ENCODE measurements around the gene RBM33. TPM values are rescaled to one million over a fixed set of nuclear protein-coding genes. Genes with fewer than 3 reads are reported as not detected.

Gene RBM33
- total and polyA plus RNA-seq, 2 of the 8 experiments (the other 6 are each of a cell fraction or from before 2014, with no cell fraction given), result 16.5 to 64.6 TPM

- Histone ChIP-seq H2BK12ac (ENCODE audit: low read depth, low read length) (peak overlapping the region; percentile 19; the same call in 1 of the 2 replicates), H3K14ac (ENCODE audit: insufficient read length) (no peak overlapping the region), H4K91ac (replicated peaks; ENCODE audit: insufficient read length, low read length) (no peak overlapping the region), H3K79me1 (ENCODE audit: low read depth, low read length) (no peaks in the 10 kb centered on the region), H3K9me3 (ENCODE audit: insufficient read depth in 2 of 2, low read depth in 1 of 2, low read length in 1 of 2) (peaks cover 0 to 6% of the 10 kb centered on the region in 2 experiments; a peak in 1 of 4 replicates), H3K4me2 (ENCODE audit: insufficient read depth in 1 of 2, low read depth in 2 of 2, low read length in 2 of 2) (peak overlapping the region; percentile 13 to 54; a peak in 2 of 4 replicates), H2BK5ac (ENCODE audit: low read depth, low read length) (no peak overlapping the region), H2BK120ac (replicated peaks; ENCODE audit: low read depth, low read length) (no peak overlapping the region), H4K5ac (ENCODE audit: insufficient read length, low read depth, low read length) (no peak overlapping the region), H2AK5ac (ENCODE audit: low read depth, low read length) (no peak overlapping the region), H2AFZ (ENCODE audit: low read length) (no peak overlapping the region), H3K79me2 (ENCODE audit: control insufficient read depth in 1 of 2, insufficient read depth in 2 of 2, low read length in 2 of 2) (no peaks in the 10 kb centered on the region), H3K9ac (replicated peaks in 1 of 4; ENCODE audit: extremely low read depth in 1 of 4, low read depth in 3 of 4, low read length in 3 of 4) (no peak overlapping the region), H3K36me3 (ENCODE audit: control insufficient read depth in 2 of 4, insufficient read depth in 4 of 4, low read length in 3 of 4) (0 out of 8 replicates have a peak, but pooled peaks cover 0 to 3% (median 0%) of the 10 kb centered on the region in 4 experiments), H3K4me3 (ENCODE audit: extremely low read depth in 1 of 4, insufficient read depth in 2 of 4, low read depth in 3 of 4, low read length in 4 of 4) (peak overlapping the region in 1 of 4 experiments; percentile 24; a peak in 1 of 8 replicates), H3K4ac (replicated peaks; ENCODE audit: insufficient read length, low read depth, low read length) (no peak overlapping the region), H3K23me2 (ENCODE audit: low read depth, low read length) (peaks cover 2% of the 10 kb centered on the region; the same call in 1 of the 2 replicates), H3K18ac (ENCODE audit: extremely low read depth, low read length) (no peak overlapping the region; the same call in 1 of the 2 replicates), H3K23ac (ENCODE audit: insufficient read length) (no peak overlapping the region), H4K20me1 (replicated peaks in 1 of 2; ENCODE audit: control insufficient read depth in 1 of 2, insufficient read depth in 2 of 2, low read length in 2 of 2) (peaks cover 10 to 25% of the 10 kb centered on the region in 2 experiments), H3K4me1 (replicated peaks in 1 of 4; ENCODE audit: control insufficient read depth in 3 of 4, insufficient read depth in 4 of 4, low read length in 3 of 4) (peaks cover 0 to 38% (median 18%) of the 10 kb centered on the region in 4 experiments; a peak in 6 of 7 replicates), H4K8ac (ENCODE audit: extremely low read depth, insufficient read depth, low read length) (no peak overlapping the region), H2BK20ac (ENCODE audit: low read length) (no peak overlapping the region), H2BK15ac (ENCODE audit: low read length) (no peak overlapping the region), H3K27ac (ENCODE audit: low read depth, low read length) (no peak overlapping the region), H3K27me3 (replicated peaks in 1 of 4; ENCODE audit: control insufficient read depth in 3 of 4, extremely low read depth in 1 of 4, insufficient read depth in 3 of 4, low read length in 3 of 4) (peaks cover 51 to 65% (median 56%) of the 10 kb centered on the region in 4 experiments), H3K56ac (replicated peaks; ENCODE audit: insufficient read length, low read depth, low read length) (no peak overlapping the region)
- CTCF ChIA-PET (ENCODE audit: partially characterized antibody), result interaction anchor here (0.6 to 2.3 kb wide), 14 partner anchors 17 to 1483 kb away, joined by 3 to 6 read pairs (median 3); no protein-coding TSS in a partner anchor
- TF ChIP-seq SUZ12 (IDR thresholded peaks at IDR 0.05; ENCODE audit: low read length) (peak; percentile 46; the same call in 1 of the 2 replicates), TAF1 (IDR thresholded peaks at IDR 0.05; ENCODE audit: low read depth, low read length) (no peak), RNF2 (IDR thresholded peaks at IDR 0.05; ENCODE audit: borderline replicate concordance, low read depth, low read length, missing control alignments, poor library complexity, severe bottlenecking) (peak; percentile 47)
- POLR2A ChIA-PET (ENCODE audit: partially characterized antibody), result no interaction called here
- 20% methylated on average over 10 of the region's 22 CpGs; no CpG with 5 or more reads in 1 of the 2 experiments for WGBS, 2 experiments (ENCODE audit: extremely low coverage in 1 of 2, insufficient coverage in 1 of 2, insufficient read length in 1 of 2, insufficient replicate concordance in 2 of 2, low coverage in 1 of 2, low lambda C conversion rate in 2 of 2, missing lambda C conversion rate in 1 of 2)
- no peak for DNase-seq (ENCODE audit: low read depth in 1 of 2, low spot score in 2 of 2)
- FAIRE-seq, result no peak
These were observed 170.1 kb downstream of the RBM33 start for GRCh38 chr7:155814316-155815276.
